D721Med (cell line): Measurements from ENCODE around the gene ST7.

Source experiments
- DNase-seq: peaks from one replicate; pipeline ENCODE4 v3.0.0; 2011; ENCODE audit warnings: low spot score; ENCODE audit not compliant: insufficient read length
- FAIRE-seq: peaks from 2 replicates; lab custom pipeline; 2011; peaks lifted over from hg19 to GRCh38; lab: Jason Lieb, UNC
- TF ChIP-seq, protein P1 (sequence below): IDR thresholded peaks from 2 replicates; pipeline ENCODE4 v1.5.1; 2012; ENCODE audit warnings: mild to moderate bottlenecking, control low read depth; ENCODE audit not compliant: insufficient read depth; ENCODE audit errors: missing control alignments

Gene ST7

DNA sequence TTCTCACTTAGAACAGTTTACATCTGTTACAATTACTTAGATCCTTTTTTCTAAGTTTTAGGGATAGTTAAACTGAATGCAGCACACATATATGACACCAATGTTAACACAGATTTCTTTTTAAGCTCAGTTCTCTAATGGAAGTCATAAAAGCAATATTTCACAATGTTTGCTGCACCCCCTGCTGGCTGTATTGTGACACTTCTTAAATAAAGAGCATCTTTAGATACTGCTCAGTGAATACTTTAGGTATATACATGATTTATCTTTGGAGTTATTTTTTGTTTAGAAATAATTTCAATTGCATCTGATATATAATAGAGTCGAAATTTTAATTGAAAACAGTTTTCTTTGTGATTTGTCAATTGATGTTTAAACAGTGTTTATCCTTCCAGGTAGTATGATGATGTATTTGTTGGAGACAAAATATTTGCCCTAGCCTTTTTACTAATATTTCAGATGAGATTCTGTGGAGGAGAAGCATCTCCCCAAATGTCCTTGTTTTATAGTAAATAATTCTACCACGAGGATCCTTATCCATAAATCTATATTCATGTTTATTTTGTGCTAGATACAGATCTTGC lies 174.4 kb downstream of the ST7 start:
- no peak for DNase-seq
- no peak for FAIRE-seq
- TF ChIP-seq, protein P1, sequence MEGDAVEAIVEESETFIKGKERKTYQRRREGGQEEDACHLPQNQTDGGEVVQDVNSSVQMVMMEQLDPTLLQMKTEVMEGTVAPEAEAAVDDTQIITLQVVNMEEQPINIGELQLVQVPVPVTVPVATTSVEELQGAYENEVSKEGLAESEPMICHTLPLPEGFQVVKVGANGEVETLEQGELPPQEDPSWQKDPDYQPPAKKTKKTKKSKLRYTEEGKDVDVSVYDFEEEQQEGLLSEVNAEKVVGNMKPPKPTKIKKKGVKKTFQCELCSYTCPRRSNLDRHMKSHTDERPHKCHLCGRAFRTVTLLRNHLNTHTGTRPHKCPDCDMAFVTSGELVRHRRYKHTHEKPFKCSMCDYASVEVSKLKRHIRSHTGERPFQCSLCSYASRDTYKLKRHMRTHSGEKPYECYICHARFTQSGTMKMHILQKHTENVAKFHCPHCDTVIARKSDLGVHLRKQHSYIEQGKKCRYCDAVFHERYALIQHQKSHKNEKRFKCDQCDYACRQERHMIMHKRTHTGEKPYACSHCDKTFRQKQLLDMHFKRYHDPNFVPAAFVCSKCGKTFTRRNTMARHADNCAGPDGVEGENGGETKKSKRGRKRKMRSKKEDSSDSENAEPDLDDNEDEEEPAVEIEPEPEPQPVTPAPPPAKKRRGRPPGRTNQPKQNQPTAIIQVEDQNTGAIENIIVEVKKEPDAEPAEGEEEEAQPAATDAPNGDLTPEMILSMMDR = peak; percentile 77

DNA sequence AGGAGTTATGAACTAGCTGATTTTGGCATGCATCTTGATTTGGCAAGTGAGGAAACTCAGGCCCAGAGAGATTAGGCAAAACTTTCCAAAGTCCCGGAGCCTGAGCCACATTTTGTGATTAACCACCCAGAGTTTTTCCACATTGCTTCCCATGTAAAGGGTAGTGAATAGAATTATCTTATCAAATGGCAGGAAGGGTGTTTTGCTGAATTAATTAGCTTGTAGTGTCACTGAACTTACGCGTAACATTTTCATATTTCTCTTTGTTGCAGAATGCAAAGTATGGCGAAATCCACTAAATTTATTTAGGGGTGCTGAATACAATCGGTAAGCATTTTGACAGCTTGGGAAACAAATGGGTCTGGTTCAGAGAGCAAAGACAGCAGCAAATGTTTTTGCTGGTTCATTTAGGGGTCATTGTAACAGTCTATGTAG lies 176.2 kb downstream of the ST7 start:
- TF ChIP-seq, protein P1 = no peak
- DNase-seq (no peak), FAIRE-seq (no peak)

DNA sequence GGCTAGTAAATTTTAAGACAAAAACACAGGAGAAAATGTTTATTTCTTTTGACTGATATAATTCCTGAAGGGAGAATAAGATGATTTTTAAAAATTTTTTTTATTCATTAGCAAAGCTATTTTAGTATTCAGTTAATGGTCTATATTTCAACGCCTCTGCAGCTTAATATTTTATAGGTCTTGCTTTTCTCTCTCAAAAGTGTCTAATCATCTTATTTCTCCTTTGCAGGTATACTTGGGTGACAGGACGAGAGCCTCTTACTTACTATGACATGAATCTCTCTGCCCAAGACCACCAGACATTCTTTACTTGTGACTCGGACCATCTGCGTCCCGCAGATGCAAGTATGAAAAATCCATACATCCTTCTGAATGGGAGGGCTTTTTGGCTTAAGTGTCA lies 177.0 kb downstream of the ST7 start:
- FAIRE-seq (no peak), DNase-seq (no peak)
- TF ChIP-seq, protein P1 = no peak

DNA sequence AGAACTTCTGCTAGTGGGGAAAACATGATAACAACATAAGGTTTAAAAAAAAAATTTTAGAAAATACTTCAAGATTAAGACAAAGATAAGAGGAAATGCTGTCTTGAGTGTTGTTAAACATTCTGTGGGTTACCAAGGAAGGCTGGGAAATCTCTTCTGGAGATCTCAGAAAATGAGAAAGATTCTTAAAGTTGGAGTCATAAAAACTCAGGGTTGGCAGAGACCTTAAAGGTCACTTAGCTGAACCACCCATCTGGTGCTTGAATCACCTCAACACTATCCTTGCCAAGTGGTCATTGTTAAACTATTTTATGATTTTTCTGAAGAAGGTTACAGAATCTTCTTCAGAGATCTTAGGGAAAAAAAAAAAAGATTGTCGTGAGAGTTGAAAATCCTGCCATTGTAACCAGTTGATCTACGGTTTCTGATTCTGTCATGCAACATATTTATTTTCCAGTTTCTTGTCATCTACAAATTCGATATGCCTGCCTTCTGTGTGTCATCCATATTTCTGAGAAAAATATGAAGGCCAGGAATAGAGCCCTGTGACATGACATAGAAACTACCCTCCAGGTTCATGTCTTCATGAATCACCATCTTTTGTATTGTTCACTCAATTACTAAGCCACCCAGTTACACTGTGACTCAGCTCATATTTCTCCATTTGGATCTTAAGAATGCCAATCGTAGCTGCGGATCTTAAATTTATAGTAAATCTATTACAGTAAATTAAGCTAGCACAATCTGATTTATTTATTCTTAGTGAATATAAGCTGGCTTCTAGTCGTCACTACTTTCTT lies 179.2 kb downstream of the ST7 start:
- FAIRE-seq (no peak), DNase-seq (no peak)
- TF ChIP-seq, protein P1 = no peak

DNA sequence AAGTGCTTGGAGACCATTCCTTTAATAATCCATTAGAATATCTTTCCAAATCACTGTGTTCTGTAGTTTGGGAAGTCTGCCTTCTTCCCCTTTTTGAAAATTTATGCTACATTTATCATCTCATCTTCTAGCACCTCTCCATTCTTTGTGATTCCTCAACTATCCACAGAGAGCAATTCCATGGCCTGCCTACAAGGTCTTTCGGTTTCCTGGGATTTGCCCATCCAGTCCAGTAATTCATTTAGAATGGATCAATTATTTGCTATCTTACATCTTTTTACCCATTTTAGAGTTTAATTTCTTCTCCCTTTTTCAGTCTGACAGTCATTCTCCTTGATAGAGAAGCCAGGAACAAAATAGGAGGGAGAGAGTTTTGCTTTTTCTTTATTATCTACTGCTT lies 179.8 kb downstream of the ST7 start:
- FAIRE-seq (no peak), DNase-seq (no peak)
- TF ChIP-seq, protein P1 = no peak

DNA sequence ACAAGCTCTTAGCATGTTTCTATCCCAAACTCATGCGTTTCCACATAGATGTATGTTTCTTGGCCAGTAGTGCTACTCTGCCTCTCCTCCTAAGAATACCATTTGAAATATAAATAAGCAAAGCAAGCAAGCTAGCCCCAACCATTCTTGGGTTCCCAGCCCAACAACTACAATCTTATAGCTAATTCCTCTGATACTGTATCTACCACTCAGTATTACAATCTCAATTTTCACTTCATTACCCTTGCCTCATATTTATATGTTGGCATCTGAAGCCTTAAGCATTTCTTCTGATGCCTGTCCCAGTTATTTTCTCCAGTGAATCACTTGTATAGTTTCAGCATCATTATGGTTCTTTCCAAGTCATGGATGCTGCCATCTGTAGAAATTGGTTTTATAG lies 181.1 kb downstream of the ST7 start:
- FAIRE-seq (no peak), DNase-seq (no peak)
- TF ChIP-seq, protein P1 = no peak
